GM18861 (cell line): ENCODE data around the gene ZNF678.
"Not testable (repeated sequence)": the region's sequence is repeated elsewhere in the genome, so short reads cannot be mapped to it uniquely, and the experiment has no call there.

Experiments used
- ATAC-seq: cut with Tn5 transposase; IDR thresholded peaks from one replicate; pipeline ENCODE4 v1.9.1; 2021; ENCODE audit not compliant: unreplicated experiment

Gene ZNF678

DNA sequence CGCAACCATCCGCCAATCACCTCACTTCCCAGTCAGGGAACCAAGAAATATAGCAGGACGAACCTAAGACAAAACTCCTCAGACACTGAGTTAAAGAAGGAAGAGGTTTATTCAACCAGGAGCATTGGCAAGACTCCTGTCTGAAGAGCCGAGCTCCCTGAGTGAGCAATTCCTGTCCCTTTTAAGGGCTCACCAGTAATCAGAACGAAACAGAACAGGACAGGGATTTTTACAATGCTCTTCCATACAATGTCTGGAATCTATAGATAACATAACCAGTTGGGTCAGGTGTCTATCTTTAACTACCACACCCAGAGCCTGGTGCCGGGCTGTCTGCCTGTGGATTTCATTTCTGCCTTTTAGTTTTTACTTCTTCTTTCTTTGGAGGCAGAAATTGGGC is 32.9 kb downstream of the ZNF678 start:
- not testable (repeated sequence) for ATAC-seq

DNA sequence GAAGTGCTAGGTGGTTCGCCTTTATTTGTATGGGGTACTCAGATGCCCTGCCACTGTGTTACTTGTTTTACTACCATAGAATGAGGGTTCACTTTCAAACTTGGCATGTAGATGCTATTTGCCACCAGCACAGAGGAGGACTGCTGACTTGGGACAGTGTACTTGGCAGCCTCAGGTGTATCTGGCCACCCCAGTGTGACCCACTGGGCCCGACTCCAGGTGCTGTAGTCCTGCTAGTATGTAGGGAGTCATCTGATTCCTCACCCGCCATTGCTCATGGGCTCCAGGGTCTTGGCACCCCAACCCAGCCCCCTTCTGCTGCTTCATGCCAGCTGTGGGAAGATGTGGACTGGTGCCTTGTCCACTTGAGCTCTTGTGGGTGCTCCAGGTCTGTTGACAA is 40.0 kb downstream of the ZNF678 start:
- ATAC-seq = no peak

DNA sequence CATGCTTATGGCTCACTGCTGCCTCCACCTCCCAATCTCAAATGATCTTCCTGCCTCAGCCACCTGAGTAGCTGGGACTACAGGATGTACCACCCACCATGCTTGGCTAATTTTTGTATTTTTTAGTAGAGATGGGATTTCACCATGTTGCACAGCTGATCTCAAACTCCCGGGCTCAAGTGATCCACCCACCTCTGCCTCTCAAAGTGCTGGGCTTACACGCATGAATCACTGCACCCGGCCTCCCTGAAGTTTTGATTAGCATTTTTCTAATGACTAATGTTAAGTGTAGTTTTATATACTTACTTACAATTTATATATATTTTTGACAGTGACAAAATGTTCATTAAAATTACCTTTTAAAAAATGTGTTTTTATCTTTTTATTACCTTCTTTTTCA is 41.1 kb downstream of the ZNF678 start:
- no peak for ATAC-seq

DNA sequence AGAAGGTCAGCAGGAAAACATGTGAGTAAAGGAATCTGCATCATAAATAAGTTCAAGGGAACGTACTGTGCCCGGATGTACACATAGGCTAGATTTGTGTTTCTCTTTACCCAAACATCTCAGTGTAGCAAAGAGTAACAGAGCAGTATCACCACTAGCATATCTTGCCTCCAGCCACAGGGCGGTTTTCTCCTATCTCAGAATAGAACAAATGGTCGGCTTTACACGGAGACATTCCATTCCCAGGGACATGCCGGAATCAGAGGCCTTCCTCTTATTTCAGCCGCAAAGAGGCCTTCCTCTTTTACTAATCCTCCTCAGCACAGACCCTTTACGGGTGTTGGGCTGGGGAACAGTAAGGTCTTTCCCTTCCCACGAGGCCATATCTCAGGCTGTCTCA is 42.9 kb downstream of the ZNF678 start:
- not testable (repeated sequence) for ATAC-seq

DNA sequence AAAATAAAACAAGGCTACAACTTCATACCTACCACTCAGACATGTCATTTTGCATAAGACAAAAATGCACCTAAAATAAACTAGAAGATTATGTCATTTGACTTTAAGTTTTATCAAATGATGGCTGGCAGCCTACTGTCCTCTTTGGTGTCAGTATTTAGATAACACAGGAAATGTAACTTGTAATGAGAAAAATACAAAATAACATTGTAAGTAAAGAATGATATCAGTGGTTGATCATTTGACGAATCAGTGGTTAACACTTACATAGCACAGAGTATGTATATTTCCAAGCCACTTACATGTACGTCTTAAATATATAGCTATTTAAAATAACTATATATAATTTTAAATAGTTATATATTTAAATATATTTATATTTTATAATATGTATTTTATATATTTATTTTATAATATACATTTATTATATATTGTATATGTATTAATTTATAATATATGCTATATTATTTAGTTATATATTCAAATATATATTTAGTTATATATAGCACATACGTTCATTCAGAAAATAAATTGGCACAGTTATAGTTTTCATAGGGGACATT is 44.1 kb downstream of the ZNF678 start:
- no peak for ATAC-seq

DNA sequence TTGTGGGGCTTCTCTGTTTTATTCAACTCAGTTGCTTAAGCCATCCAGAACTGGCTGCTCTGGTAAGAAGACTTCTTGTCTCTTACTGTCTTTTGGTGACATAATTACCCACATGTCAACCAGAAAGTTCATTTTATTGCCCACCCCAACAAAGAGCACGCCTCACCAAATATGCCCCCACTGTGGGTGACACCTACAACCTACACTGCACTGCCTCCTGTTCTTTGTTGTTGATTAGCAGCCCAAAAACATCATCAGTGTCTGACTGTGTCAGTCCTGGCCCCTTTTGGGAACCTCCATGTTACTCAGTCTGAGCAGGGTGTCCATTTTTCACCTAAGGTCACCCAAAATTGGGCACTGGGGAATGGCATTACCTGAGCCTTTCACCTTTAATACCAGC is 49.3 kb downstream of the ZNF678 start:
- ATAC-seq = no peak

DNA sequence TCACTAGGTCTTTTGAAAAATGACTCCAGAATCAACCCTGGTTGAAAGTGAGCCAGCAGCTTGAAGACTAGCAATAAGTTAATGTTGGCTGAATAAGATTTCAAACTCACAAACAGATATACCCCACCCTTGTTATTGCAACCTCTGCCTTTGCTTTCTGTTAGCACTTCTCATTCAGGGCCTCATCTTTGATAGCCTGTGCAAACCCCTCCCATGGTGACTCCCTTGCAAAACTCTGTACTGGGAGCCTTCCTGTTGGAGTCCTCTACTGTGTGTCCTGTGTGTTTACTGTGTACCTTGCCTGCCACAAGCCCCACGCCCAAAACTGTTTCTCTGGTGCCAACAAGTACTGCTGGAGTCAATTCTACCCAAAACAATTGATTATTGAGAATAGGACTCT is 50.2 kb downstream of the ZNF678 start:
- ATAC-seq = no peak

DNA sequence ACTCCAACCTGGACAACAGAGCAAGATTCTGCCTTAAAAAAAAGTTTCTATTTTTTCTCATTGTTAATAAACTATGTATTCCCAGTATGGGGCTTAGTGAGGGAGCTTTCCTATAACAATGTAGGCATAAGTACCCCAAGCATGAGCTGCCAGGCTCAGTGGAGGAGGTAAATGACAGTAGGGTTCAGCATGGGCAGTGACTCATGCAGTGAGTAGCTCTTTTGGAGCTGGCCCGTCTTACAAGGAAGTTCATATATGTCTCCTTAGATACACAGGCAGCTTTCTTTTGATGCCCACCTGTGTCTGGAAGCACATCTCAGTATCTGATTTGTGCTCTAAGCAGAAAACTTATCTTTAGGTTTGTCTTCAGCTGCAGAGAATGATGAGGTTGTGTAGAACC is 57.9 kb downstream of the ZNF678 start:
- no peak for ATAC-seq

DNA sequence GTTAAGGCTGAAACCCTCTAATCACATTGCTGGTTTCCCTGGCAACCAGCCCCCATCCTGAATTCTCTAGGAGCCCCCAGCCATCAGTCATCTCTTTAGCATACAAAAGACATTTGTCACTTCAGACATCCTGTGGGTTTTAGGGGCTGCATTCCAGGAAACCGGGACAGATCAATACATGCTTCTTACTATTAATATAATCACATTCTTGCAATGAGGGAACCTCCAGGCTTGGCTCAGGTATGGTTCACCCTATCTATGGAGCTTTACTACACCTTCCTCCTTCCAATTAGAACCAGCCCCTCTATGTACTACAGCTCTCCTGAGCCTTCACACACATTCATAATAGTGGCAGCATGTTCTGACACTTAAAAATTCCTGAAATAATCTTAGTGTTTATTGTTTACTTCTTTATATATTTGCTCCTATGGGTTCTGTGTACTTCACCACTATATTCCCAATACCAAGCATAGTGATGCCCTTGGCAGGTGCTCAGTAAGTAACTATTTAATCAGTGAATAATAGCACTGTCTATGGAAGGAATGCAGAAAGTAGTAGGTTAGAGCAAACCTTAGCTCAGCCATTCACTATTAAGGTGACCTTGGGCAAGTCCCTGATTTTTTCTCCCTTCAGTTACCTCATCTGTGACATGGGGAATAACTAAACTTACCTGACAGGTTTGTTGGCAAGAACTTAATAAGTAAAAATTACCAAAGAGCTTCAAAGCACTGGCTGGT is 59.6 kb downstream of the ZNF678 start:
- no peak for ATAC-seq

DNA sequence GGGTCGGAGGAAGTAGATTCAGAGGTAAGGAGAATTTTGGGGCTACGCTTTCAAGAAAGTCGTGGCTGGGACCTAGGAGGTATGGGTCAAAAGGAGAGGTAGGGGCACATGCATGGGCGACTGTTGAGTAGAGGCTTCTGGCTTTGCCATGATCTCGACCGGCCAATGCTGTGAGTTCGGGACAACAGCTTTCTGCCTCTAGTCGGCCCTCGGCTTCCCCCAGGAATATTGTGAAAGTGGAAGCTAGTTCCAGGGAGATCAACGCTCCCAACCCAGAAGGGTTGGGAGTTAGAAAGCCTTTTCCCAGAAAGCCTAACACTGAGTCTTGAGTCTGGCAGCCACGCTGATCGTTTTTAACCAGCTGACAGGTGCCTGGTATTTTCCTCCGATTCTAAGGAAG is 69.0 kb downstream of the ZNF678 start:
- no peak for ATAC-seq

DNA sequence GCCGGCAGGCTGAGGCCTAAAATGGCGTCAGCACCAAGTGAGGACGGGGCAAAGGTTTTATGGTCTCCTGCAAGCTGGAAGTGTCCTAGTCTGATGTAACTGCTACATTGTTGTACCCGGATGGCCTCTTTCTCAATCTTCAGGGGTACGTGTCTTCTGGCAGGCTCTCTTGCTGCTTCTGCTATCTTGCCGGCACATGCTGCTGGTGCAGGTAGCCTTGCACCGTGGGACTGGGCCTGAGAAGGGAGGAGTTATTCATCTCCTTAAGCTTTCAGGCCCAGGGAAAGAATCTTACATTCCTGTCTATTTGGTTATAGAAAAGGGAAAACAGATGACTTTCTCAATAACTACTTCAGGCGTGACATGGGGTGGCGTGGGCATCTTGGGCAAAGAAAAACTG is 72.2 kb downstream of the ZNF678 start:
- no peak for ATAC-seq

DNA sequence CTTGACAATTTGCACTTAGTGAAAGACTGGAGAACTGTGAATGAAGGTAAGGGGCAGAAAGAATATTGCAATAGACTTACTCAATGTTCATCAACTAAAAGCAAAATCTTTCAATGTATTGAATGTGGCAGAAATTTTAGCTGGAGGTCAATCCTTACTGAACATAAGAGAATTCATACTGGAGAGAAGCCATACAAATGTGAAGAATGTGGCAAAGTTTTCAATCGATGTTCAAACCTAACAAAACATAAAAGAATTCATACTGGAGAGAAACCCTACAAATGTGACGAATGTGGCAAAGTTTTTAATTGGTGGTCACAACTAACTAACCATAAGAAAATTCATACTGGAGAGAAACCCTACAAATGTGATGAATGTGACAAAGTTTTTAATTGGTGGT is 91.1 kb downstream of the ZNF678 start:
- no peak for ATAC-seq

DNA sequence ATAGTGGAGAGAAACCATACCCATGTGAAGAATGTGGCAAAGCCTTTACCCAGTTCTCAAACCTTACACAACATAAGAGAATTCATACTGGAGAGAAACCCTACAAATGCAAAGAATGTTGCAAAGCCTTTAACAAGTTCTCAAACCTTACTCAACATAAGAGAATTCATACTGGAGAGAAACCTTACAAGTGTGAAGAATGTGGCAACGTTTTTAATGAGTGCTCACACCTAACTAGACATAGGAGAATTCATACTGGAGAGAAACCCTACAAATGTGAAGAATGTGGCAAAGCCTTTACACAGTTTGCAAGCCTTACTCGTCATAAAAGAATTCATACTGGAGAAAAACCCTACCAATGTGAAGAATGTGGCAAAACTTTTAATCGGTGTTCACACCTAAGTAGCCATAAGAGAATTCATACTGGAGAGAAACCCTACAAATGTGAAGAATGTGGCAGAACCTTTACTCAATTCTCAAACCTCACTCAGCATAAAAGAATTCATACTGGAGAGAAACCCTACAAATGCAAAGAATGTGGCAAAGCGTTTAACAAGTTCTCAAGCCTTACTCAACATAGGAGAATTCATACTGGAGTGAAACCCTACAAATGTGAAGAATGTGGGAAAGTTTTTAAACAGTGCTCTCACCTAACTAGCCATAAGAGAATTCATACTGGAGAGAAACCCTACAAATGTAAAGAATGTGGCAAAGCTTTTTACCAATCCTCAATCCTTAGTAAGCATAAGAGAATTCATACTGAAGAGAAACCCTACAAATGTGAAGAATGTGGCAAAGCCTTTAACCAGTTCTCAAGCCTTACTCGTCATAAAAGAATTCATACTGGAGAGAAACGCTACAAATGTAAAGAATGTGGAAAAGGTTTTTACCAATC is 91.7 kb downstream of the ZNF678 start:
- ATAC-seq = no peak

DNA sequence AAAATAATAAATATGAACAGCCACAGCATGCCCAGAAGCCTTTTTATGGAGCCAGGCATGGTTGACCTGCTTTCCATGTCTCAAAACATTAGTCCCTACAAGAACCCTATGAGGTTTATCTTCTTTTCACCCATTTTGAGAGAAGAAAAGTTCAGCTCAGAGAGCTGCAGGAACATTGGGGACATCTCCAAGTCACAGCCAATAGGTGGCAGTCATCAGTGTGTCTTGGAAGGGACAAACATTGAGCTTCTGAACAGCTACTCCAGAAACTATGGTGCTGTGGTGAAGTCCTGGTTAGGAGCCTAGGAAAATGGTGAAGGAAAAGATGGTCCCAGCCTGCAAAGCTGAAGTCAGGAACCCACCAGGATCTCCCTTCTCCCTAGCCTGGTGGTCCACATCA is 98.1 kb downstream of the ZNF678 start:
- no peak for ATAC-seq

DNA sequence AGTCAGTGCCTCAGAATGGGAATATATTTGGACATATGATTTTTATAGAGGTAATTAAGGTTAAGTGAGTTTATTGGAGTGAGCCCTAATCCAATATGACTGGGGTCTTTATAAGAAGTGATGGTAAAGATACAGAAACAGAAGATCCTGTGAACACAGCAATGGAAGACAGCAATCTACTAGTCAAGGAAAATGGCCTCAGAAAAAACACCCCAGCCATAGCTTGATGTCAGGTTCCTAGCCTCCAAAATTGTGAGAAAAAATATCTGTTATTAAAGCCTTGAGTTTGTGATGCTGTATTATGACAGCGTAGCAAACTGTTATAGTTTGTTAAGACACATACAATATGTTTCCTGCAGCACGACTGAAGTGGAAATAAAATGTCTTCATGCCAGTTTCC is 99.6 kb downstream of the ZNF678 start:
- no peak for ATAC-seq

DNA sequence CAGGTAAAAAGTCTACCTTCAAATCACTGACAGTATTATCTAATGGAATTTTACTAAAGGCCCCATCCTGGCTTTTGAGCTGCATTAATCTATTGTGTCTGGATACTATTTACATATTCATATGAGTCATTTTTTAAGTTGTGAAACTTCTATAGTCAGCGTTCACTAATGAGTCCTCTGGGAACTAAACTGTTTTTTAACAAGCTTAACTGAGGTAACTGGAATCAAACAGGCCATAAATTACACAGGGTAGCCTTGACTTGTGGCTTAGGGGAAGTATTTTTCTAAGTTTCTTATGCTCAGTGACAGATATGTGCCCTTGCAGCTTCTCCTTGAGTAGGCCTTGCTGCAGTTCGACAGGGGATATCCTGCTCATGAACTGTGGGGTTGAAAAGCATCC is 102.9 kb downstream of the ZNF678 start:
- no peak for ATAC-seq

DNA sequence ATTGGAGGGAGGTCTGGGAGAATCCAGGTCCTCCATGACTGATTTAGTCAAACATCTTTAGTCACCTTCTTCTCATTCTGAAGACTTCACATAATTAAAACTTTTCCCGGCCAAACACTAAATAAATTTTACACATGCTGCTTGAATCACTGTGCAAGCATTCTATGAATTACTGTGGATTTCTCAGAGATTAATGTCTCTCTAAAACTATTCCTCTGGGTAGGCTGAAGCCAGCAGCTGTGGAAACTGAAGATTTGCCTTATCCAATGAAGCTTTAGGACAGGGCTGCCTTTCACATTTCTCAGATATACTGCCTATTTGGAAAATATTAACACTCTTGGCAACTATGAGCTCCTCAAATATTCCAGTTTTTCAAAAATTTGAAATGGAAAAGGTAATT is 110.1 kb downstream of the ZNF678 start:
- ATAC-seq = no peak

DNA sequence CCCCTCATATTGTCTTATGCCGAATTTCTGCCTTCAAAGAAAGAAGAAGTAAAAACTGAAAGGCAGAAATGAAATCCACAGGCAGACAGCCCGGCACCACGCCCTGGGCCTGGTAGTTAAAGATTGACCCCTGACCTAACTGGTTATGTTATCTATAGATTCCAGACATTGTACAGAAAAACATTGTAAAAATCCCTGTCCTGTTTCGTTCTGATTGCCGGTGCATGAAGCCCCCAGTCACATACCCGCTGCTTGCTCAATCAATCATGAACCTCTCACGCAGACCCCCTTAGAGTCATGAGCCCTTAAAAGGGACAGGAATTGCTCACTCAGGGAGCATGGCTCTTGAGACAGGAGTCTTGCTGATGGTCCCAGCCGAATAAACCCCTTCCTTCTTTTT is 122.5 kb downstream of the ZNF678 start:
- no peak for ATAC-seq

DNA sequence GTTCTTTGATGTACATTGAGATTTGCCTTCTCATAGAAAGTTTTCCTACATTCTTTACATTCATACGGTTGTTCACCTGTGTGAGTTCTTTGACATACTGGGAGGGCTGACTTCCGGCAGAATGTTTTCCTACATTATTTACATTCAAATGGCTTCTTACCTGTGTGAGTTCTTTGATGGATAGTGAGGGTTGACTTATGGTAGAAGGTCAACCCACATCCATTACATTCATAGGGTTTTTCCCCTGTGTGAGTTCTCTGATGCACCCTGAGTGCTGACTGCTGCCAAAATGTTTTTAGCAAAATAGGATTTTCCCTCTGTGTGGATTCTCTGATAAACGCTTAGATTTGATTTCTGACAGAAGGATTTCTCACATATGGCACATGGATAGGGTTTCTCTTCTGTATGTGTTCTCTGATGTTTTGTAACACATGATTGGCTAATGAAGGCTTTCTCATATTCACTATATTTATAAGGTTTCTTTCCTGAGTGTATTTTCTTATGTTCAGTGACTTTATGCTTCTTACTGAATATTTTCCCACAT is 134.0 kb downstream of the ZNF678 start:
- ATAC-seq = no peak

DNA sequence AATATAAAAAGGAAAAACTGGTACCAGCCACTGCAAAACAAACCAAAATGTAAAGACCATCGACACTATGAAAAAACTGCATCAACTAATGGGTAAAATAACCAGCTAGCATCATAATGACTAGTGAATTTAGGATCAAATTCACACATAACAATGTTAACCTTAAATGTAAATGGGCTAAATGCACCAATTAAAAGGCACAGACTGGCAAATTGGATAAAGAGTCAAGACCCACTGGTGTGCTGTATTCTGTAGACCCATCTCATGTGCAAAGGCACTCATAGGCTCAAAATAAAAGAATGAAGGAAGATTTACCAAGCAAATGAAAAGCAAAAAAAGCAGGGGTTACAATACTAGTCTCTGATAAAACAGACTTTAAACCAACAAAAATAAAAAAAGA is 138.3 kb downstream of the ZNF678 start:
- not testable (repeated sequence) for ATAC-seq

DNA sequence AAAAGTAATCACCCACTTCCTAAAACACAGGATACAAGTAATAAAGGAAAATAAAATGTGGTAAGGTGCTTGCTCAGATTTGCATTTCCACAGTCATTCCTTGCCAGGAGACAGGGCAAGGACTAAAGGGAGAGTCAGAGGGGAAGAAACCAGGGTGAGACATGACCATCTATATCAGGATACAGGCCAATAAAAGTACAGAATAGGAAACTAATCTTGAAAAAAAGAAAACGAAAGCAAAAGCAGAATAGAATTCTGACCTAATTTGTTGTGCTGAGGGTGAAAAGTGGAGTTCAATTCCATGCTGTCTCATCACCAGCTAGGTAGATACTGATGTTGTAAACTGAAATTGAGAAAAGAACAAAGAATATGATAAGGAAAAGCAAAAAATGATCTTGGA is 144.5 kb downstream of the ZNF678 start:
- ATAC-seq = no peak

DNA sequence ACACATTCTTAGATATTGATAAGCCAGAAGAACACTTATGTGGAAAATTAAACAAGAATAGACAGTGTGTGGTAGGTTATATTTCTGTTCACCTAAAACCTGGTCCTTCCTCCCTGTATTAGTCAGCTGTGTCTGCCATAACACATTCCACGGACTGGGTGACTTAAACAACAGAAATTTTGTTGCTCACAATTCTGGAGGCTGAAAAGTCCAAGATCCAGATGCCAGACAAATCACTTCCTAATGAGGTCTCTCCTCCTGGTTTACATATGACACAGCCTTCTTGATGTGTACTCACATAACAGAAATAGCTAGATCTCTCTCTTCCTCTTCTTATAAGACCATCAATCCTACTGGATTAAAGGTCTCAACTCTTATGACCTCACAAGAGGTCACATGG is 146.1 kb downstream of the ZNF678 start:
- no peak for ATAC-seq
